Fibroblast of gingiva (primary cell): ENCODE data around the gene EHBP1.

Experiments used
- DNase-seq: peaks from one replicate; pipeline ENCODE4 v3.0.0-alpha.2; 2011; ENCODE audit warnings: low read depth

Gene EHBP1

GRCh38 chr2:62964050-62964449 is 258.5 kb downstream of the EHBP1 start:
- no peak for DNase-seq

GRCh38 chr2:62964671-62965070 is 259.2 kb downstream of the EHBP1 start:
- DNase-seq: no peak

- DNase-seq: no peak
Measured at GRCh38 chr2:62966991-62967390, 261.5 kb downstream of the EHBP1 start.

- no peak for DNase-seq
Measured at GRCh38 chr2:62968168-62968567, 262.7 kb downstream of the EHBP1 start.

- no peak for DNase-seq
Measured at GRCh38 chr2:62968668-62969067, 263.2 kb downstream of the EHBP1 start.

GRCh38 chr2:62971936-62972335 is 266.4 kb downstream of the EHBP1 start:
- no peak for DNase-seq

GRCh38 chr2:62972601-62973000 is 267.1 kb downstream of the EHBP1 start:
- DNase-seq: no peak

GRCh38 chr2:62974999-62975398 is 269.5 kb downstream of the EHBP1 start:
- no peak for DNase-seq

GRCh38 chr2:62991605-62992004 is 286.1 kb downstream of the EHBP1 start:
- DNase-seq: no peak

GRCh38 chr2:62992561-62992960 is 287.0 kb downstream of the EHBP1 start:
- no peak for DNase-seq

GRCh38 chr2:62994206-62994605 is 288.7 kb downstream of the EHBP1 start:
- no peak for DNase-seq

GRCh38 chr2:62996534-62997186 is 291.1 kb downstream of the EHBP1 start:
- no peak for DNase-seq

- DNase-seq: no peak
Measured at GRCh38 chr2:62998949-62999348, 293.4 kb downstream of the EHBP1 start.

GRCh38 chr2:62999905-63000304 is 294.4 kb downstream of the EHBP1 start:
- peak; percentile 90 for DNase-seq

- peak; percentile 25 for DNase-seq
Measured at GRCh38 chr2:63000801-63001200, 295.3 kb downstream of the EHBP1 start.

- DNase-seq: no peak
Measured at GRCh38 chr2:63001576-63001975, 296.1 kb downstream of the EHBP1 start.

- DNase-seq: no peak
Measured at GRCh38 chr2:63003351-63003750, 297.8 kb downstream of the EHBP1 start.

GRCh38 chr2:63007813-63008458 is 302.4 kb downstream of the EHBP1 start:
- DNase-seq: no peak

- no peak for DNase-seq
Measured at GRCh38 chr2:63008838-63009237, 303.3 kb downstream of the EHBP1 start.

- DNase-seq: no peak
Measured at GRCh38 chr2:63009490-63009889, 304.0 kb downstream of the EHBP1 start.

- DNase-seq: peak; percentile 4
Measured at GRCh38 chr2:63012541-63012940, 307.0 kb downstream of the EHBP1 start.

- DNase-seq: no peak
Measured at GRCh38 chr2:63013438-63013837, 307.9 kb downstream of the EHBP1 start.

- no peak for DNase-seq
Measured at GRCh38 chr2:63015389-63015788, 309.9 kb downstream of the EHBP1 start.

- no peak for DNase-seq
Measured at GRCh38 chr2:63018439-63018838, 312.9 kb downstream of the EHBP1 start.
